MCF 10A (cell line): ENCODE results near the gene PRKCQ. TPM values are rescaled to one million over a fixed set of nuclear protein-coding genes. Genes with fewer than 3 reads are reported as not detected.

Source experiments
- BruUV-seq: library from RNA; stranded (reverse); fragments of 400-500 nt; replicated peaks from 2 replicates; lab custom pipeline; 2021; lab: Mats Ljungman, UMichigan
- CTCF ChIA-PET: fragments of 300-600 bp; sonication (Branson Sonifier 250); formaldehyde crosslinking; extraction: SDS; loops from one replicate; lab custom pipeline; 2021; ENCODE audit warnings: antibody characterized with exemption, inconsistent platforms; lab: Yijun Ruan, JAX
- POLR2A ChIA-PET: fragments of 300-600, 350-650 bp; sonication (Branson Sonifier 250); formaldehyde crosslinking; extraction: SDS; loops from one replicate; lab custom pipeline; 2020; ENCODE audit warnings: antibody characterized with exemption, inconsistent platforms; lab: Yijun Ruan, JAX
- DNase-seq: peaks from one replicate; pipeline ENCODE4 v3.0.0-alpha.2; 2018; ENCODE audit not compliant: unreplicated experiment
- H3K27ac Mint-ChIP-seq: one replicate; pipeline ENCODE4 v1.8.0; 2022; ENCODE audit warnings: mild to moderate bottlenecking, low read depth, mixed read lengths; ENCODE audit not compliant: unreplicated experiment
- H3K27me3 Mint-ChIP-seq: one replicate; pipeline ENCODE4 v1.8.0; 2022; ENCODE audit warnings: mixed read lengths; ENCODE audit not compliant: insufficient read depth, unreplicated experiment
- H3K36me3 Mint-ChIP-seq: one replicate; pipeline ENCODE4 v1.8.0; 2022; ENCODE audit warnings: mild to moderate bottlenecking, moderate library complexity, mixed read lengths; ENCODE audit not compliant: insufficient read depth, unreplicated experiment
- H3K4me1 Mint-ChIP-seq: one replicate; pipeline ENCODE4 v1.8.0; 2022; ENCODE audit warnings: mixed read lengths; ENCODE audit not compliant: insufficient read depth, unreplicated experiment
- H3K4me3 Mint-ChIP-seq: one replicate; pipeline ENCODE4 v1.8.0; 2022; ENCODE audit warnings: mild to moderate bottlenecking, moderate library complexity, mixed read lengths; ENCODE audit not compliant: unreplicated experiment
- H3K9me3 Mint-ChIP-seq: one replicate; pipeline ENCODE4 v1.8.0; 2022; ENCODE audit warnings: mixed read lengths; ENCODE audit not compliant: unreplicated experiment
- CTCF ChIP-seq: fragments of 200-600 bp; IDR thresholded peaks from one replicate; pipeline ENCODE4 v1.8.0; 2022; ENCODE audit warnings: antibody characterized with exemption, mild to moderate bottlenecking; ENCODE audit not compliant: unreplicated experiment
- intact Hi-C: fragments of 100-400 bp; cut with micrococcal nuclease; formaldehyde crosslinking; loops from 2 replicates; pipeline ENCODE4 v1.14.1; 2022
- total RNA-seq: library from RNA; stranded (reverse); gene quantifications from 2 replicates; pipeline ENCODE4 v1.2.3, GENCODE V29; 2022

Gene PRKCQ
- total RNA-seq, 1 experiment from 2014 or later, result 0.44 TPM

- H3K27ac Mint-ChIP-seq, result no peak overlapping the region
- no TSS peak for BruUV-seq
- no peaks in the 10 kb centered on the region for H3K4me1 Mint-ChIP-seq
- TF ChIP-seq CTCF, result no peak
- H3K27me3 Mint-ChIP-seq, result peaks cover 17% of the 10 kb centered on the region
- intact Hi-C loops, result no loop called here
- H3K36me3 Mint-ChIP-seq, result no peaks in the 10 kb centered on the region
- no peak overlapping the region for H3K4me3 Mint-ChIP-seq
- DNase-seq, result no peak
- CTCF ChIA-PET, result interaction anchor here (0.6 to 1.3 kb wide), 2 partner anchors 22 to 397 kb away, joined by 3 to 4 read pairs; partner anchors contain the start of gene PRKCQ
- no peaks in the 10 kb centered on the region for H3K9me3 Mint-ChIP-seq
- POLR2A ChIA-PET, result no interaction called here
These were observed 21.8 kb downstream of the PRKCQ start for GRCh38 chr10:6558272-6558671.

- intact Hi-C loops, result no loop called here
- ChIA-PET POLR2A (no interaction called here), CTCF (no interaction called here)
- H3K9me3 Mint-ChIP-seq, result no peaks in the 10 kb centered on the region
- BruUV-seq, result no TSS peak
- H3K27ac Mint-ChIP-seq, result no peak overlapping the region
- H3K4me3 Mint-ChIP-seq, result no peak overlapping the region
- no peak for DNase-seq
- H3K4me1 Mint-ChIP-seq, result no peaks in the 10 kb centered on the region
- H3K36me3 Mint-ChIP-seq, result no peaks in the 10 kb centered on the region
- TF ChIP-seq CTCF, result no peak
- H3K27me3 Mint-ChIP-seq, result peaks cover 17% of the 10 kb centered on the region
These were observed 26.1 kb downstream of the PRKCQ start for GRCh38 chr10:6553937-6554336.

- no TSS peak for BruUV-seq
- Mint-ChIP-seq H3K4me3 (no peak overlapping the region), H3K27ac (no peak overlapping the region), H3K4me1 (no peaks in the 10 kb centered on the region), H3K27me3 (no peaks in the 10 kb centered on the region), H3K36me3 (no peaks in the 10 kb centered on the region), H3K9me3 (no peaks in the 10 kb centered on the region)
- no peak for DNase-seq
- CTCF ChIA-PET, result no interaction called here
- POLR2A ChIA-PET, result no interaction called here
- intact Hi-C loops, result no loop called here
- no peak for TF ChIP-seq CTCF
These were observed 36.6 kb downstream of the PRKCQ start for GRCh38 chr10:6543431-6544005.

GRCh38 chr10:6542999-6543430 lies 37.1 kb downstream of the PRKCQ start:
- H3K4me1 Mint-ChIP-seq, result no peaks in the 10 kb centered on the region
- peaks cover 1% of the 10 kb centered on the region for H3K27me3 Mint-ChIP-seq
- ChIA-PET CTCF (interaction anchor here (0.7 kb wide), 1 partner anchor 9 kb away, joined by 3 read pairs; no protein-coding TSS in a partner anchor), POLR2A (no interaction called here)
- no TSS peak for BruUV-seq
- DNase-seq, result no peak
- no peaks in the 10 kb centered on the region for H3K9me3 Mint-ChIP-seq
- H3K36me3 Mint-ChIP-seq, result no peaks in the 10 kb centered on the region
- H3K27ac Mint-ChIP-seq, result no peak overlapping the region
- no peak overlapping the region for H3K4me3 Mint-ChIP-seq
- TF ChIP-seq CTCF, result no peak
- intact Hi-C loops, result no loop called here
